Stimulated activated CD4-positive, alpha-beta T cell treated with anti-CD3 and anti-CD28 coated beads, Interleukin-1b, Interleukin-23, amount 100 ng/mL, for 24 hours (primary cell): ENCODE results near the gene PPP1R14D.
"Not testable (repeated sequence)": the region's sequence is repeated elsewhere in the genome, so short reads cannot be mapped to it uniquely, and the experiment has no call there.

Experiments
- DNase-seq, 4 experiments: peaks; one replicate each; pipeline ENCODE4 v3.0.0-alpha.2; 2020; ENCODE audit warnings: low read depth in 4 of 4, low spot score in 1 of 4

PPP1R14D gene, protein sequence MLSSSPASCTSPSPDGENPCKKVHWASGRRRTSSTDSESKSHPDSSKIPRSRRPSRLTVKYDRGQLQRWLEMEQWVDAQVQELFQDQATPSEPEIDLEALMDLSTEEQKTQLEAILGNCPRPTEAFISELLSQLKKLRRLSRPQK

GRCh38 chr15:40828447-40829036, at the start of gene PPP1R14D:
PPP1R14D (minus strand) TSS chr15:40828708; CDS start chr15:40828641, 67 bp downstream.
- no peak for DNase-seq

GRCh38 chr15:40877694-40878093, 49.2 kb upstream of the PPP1R14D start:
- no peak for DNase-seq

DNA sequence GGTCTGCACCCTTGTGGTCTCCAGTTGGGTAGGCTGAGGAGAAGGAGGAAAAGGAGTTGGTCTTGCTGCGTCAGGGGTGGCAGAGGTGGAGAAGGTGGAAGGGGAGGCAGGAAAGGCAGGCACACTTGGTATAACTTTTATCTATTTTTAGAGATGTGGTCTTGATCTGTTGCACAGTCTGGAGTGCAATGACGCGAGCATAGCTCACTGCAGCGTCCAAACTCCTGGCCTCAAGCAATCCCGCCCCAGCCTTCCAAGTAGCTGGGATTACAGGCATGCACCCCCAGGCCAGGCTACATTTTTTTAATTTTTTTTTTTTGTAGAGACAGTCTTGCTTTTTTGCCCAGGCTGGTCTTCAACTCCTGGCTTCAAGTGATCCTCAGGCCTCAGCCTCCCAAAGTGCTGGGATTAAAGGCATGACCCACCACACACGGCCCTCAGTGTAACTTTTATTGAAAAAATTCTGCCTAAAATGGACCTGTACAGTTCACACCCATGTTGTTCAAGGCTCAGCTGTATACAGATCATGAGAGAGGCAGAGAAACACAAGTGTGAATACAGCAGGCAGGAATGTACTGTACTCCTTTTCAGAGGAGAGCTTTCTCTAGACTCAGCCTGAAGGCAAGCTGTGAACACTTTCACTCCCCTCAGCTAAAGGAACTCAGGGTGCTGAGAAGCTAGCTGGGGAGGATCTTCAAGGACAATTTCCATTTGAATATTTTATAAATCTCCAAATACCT, 47.7 kb upstream of the PPP1R14D start:
- DNase-seq = no peak

GRCh38 chr15:40873694-40874561, 45.4 kb upstream of the PPP1R14D start, which contains the start of gene RHOV:
RHOV (minus strand) TSS chr15:40874234; CDS start chr15:40874139, 95 bp downstream.
- DNase-seq = peak in 3 of 4 experiments; percentile 22 to 46 (median 28)

GRCh38 chr15:40872791-40873693, 44.5 kb upstream of the PPP1R14D start:
- no peak for DNase-seq

DNA sequence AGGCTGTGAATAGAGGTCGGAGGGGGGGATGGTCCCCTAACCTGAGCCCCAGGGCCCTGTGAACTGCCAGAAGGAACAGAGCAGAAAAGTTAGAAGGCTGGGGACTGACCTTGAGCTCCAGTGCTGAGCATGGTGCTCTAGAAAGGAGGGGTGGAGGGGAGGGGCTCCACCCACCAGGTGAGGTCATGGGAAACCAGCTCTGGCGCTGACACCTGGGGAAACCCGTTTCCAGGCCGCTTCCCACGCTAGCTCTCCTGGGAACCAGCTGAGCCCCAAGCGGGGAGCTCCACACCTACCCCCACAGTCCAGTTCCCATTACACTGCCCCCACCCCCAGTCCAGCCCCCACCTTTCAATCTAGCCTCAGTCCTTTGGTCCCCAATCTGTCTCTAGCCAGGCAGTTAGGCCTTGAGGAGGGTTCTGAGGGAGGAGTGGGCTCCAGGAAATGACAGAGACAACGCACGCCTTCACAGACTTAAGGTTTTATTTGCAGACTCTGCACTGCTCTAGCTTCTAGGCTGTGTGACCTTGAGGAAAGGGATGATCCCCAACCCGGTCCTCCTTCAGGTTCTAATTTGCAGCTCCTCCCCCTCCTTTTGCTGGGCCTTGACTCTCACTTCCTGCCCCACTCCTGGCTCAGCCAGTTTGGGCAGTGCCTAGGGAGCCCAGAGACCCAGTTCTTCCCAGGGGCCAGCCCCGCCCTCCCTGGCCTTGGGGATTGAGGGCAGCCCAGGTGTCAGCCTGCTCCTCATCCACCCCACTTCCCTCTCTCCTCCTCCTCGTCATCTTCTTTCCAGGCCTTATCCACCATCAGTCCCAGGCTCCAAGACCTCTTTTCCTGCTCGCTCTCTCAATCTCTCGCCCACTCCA, 43.5 kb upstream of the PPP1R14D start:
- DNase-seq = no peak

GRCh38 chr15:40870716-40871115, 42.2 kb upstream of the PPP1R14D start:
- DNase-seq = no peak

GRCh38 chr15:40869686-40870085, 41.2 kb upstream of the PPP1R14D start:
- no peak for DNase-seq

- DNase-seq = no peak
These were observed 38.7 kb upstream of the PPP1R14D start for GRCh38 chr15:40867199-40867598.

DNA sequence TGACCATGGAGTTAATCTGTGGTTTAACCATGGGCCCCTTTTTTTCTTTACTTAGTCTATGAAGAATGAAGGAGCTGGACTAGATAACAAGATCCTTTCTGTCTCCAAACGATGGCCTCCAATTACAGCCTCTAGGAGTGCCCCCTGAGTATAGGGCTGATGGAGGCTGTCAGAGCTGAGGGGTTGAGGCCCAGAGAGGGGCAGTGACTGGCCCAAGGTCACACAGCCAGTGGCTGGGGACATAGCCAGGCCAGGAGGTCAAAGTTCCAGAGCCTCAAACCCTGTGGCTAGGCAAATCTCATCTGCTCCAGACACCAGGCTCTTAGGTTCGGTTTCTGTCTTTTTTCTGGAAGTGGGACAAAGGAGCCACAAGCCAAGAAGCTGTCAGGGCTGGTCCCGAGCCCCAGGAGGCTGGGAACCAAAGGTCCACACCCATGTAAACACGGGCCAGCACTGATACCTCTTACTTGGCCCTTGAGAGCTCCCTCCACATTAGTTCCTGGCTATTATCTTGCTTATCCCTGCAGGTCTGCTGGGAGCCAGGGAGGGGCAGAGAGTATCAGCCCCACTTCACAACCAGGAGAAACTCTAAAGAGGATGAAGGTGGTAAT, 35.3 kb upstream of the PPP1R14D start:
- no peak for DNase-seq

DNA sequence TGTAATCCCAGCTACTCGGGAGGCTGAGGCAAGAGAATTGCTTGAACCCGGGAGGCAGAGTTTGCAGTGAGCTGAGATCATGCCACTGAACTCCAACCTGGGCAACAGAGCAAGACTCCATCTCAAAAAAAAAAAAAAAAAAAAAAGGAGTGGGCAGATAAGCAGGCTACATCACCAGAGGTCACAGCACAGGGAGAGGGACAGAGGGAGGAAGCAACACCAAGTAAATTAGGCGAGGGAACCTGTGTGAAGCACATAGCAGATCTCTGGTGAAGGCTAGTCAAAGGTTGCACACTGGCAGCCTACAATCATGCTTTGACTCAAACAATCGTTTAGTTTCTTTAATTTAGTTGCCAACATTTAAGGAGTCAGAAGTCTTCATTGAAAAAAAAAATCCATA, 32.6 kb upstream of the PPP1R14D start:
- DNase-seq = not testable (repeated sequence)

DNA sequence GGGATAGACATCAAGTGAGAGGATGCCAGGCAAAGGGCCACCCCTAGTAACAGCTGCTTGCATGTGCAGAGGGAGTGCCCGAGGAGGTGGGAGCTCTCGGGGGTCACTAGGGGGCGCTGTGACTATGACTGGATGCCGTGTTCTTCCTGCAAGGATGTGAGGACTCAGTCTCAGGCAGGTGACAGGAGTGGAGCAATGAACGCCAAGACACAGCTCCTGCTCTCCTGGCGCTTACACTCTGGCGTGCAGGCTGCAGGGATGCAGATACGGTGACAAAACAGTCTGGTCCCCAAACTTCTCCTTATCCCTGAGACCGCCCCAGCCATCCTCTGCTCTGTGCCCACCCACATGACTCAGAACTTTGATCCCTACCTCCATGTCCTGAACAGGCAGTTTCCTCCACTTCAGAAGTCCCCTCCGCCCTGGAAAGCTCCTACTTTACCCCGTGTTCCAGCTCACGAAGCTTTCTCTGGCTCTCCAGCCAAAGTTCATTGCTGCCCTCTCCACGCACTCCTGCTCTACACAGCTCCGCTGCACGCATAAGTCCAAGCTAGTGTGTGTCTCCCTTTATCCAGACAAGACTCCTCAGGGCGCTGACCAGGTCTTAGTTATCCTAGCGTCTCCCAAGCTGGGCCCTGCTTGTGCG, 30.8 kb upstream of the PPP1R14D start:
- peak; percentile 77 to 91 (median 83) for DNase-seq

DNA sequence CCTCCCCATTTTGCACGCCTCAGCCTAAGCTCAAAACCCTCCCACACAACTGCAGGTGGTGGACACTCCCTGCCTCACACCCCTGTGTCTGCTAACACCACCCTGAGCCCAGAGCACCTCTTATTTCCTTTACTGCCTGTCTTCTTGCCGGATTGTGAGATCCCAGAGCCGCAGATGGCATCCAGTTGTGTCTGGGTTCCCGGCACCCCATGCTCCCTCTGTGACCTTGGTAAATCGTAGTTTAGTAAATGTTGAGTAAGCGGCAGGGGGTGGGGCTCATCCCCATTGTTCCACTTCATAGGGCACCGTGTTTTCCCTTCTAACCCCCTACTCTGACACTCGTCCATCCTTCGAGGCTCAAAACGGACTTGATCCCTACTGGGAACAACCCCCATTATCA, 30.2 kb upstream of the PPP1R14D start:
- DNase-seq = no peak

DNA sequence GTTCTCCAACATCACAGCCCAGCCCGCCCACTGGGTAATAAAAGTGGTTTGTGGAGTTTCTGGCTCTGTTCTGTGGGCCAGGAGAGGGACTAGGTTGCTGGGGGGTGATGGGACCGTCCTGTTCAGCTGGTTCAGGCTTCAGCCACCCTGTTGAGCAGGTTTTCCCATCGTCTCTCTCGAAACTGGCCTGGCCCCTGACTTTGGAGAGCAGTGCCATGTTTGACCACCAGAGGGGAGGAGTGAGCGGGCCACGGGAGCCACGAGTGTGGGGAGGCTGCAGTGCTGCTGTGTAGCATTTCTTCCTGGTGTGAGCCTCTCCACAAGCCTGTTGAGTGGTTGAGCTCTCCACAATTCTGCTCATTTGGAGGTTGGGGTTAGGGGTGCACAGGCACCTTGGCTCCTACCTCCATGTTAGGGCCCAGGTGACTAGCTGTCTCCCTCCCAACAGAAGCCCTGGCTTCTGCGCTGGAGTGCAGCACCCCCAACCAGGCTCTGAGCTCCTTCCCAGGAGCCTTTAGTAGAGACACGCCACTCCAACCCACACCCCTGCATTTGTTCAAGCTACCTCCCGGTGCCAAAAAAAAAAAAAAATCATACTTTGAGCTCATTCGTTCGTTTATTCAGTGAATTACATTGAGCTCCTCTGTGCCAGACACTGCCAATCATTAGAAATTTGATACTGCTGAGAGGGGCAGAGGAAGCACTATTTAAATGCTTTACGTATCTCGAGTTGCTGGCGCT, 29.3 kb upstream of the PPP1R14D start:
- peak; percentile 56 to 78 (median 66) for DNase-seq

- DNase-seq = no peak
These were observed 28.2 kb upstream of the PPP1R14D start for GRCh38 chr15:40856746-40857145.

DNA sequence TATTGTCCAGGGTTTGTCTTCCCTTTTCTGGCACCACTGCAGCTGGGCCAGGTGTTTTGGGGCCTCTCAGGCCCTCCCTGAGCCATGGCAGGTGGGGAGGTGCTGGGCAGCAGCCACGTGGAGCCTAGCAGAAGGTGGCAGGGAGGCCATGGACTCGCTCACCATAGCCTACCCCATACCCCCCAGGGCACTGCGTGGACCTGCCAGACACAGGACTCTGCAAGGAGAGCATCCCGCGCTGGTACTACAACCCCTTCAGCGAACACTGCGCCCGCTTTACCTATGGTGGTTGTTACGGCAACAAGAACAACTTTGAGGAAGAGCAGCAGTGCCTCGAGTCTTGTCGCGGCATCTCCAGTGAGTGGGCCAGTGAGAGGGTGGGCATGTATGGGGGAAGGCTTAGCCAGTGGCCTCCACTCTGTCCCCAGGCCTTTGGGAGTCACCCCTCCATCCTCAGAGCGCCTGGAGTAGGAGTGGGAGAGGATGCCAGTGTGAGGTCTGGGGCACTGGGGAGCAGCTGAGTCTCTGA, 27.3 kb upstream of the PPP1R14D start:
- DNase-seq = no peak

GRCh38 chr15:40854161-40854560, 25.7 kb upstream of the PPP1R14D start:
- no peak for DNase-seq
